ENCODE results near the gene AMPD3.

AMPD3 gene

GRCh38 chr11:10518891-10519290 lies 63.8 kb downstream of the AMPD3 start:
- TF ChIP-seq CEBPB (IDR thresholded peaks at IDR 0.05) (no peak), RAD21 (IDR thresholded peaks at IDR 0.05; ENCODE audit: low read depth) (no peak), FOXM1 (IDR thresholded peaks at IDR 0.05; ENCODE audit: borderline replicate concordance, low read depth) (no peak), EGR1 (IDR thresholded peaks at IDR 0.05) (no peak), EP300 (IDR thresholded peaks at IDR 0.05; ENCODE audit: borderline replicate concordance) (no peak), USF1 (IDR thresholded peaks at IDR 0.05) (no peak), MAX (IDR thresholded peaks at IDR 0.05) (no peak), REST (IDR thresholded peaks at IDR 0.05; ENCODE audit: low read depth) (no peak), CREB1 (IDR thresholded peaks at IDR 0.05; ENCODE audit: low read depth) (no peak), YY1 (IDR thresholded peaks at IDR 0.05; ENCODE audit: low read depth) (no peak), TAF1 (IDR thresholded peaks at IDR 0.05; ENCODE audit: low read depth) (no peak)

- TF ChIP-seq ZBTB7A (IDR thresholded peaks at IDR 0.05; ENCODE audit: low read depth) (no peak), CEBPB (IDR thresholded peaks at IDR 0.05) (no peak), FOXM1 (IDR thresholded peaks at IDR 0.05; ENCODE audit: borderline replicate concordance, low read depth) (no peak), TCF12 (IDR thresholded peaks at IDR 0.05; ENCODE audit: low read depth) (no peak), MAX (IDR thresholded peaks at IDR 0.05) (no peak), RAD21 (IDR thresholded peaks at IDR 0.05; ENCODE audit: low read depth) (no peak), NFIC (IDR thresholded peaks at IDR 0.05) (no peak), REST (IDR thresholded peaks at IDR 0.05; ENCODE audit: low read depth) (no peak), USF1 (IDR thresholded peaks at IDR 0.05) (no peak), EP300 (IDR thresholded peaks at IDR 0.05; ENCODE audit: borderline replicate concordance) (no peak), CREB1 (IDR thresholded peaks at IDR 0.05; ENCODE audit: low read depth) (no peak), TAF1 (IDR thresholded peaks at IDR 0.05; ENCODE audit: low read depth) (no peak), TEAD4 (IDR thresholded peaks at IDR 0.05) (no peak), YY1 (IDR thresholded peaks at IDR 0.05; ENCODE audit: low read depth) (no peak), EGR1 (IDR thresholded peaks at IDR 0.05) (no peak)
Measured at GRCh38 chr11:10519630-10520029, 64.6 kb downstream of the AMPD3 start.

GRCh38 chr11:10520562-10520961 lies 65.5 kb downstream of the AMPD3 start:
- no peak for TF ChIP-seq ZBTB7A (IDR thresholded peaks at IDR 0.05; ENCODE audit: low read depth)
- TF ChIP-seq REST (IDR thresholded peaks at IDR 0.05; ENCODE audit: low read depth), result no peak
- no peak for TF ChIP-seq TCF12 (IDR thresholded peaks at IDR 0.05; ENCODE audit: low read depth)
- no peak for TF ChIP-seq EP300 (IDR thresholded peaks at IDR 0.05; ENCODE audit: borderline replicate concordance)
- TF ChIP-seq EGR1 (IDR thresholded peaks at IDR 0.05), result no peak
- TF ChIP-seq TEAD4 (IDR thresholded peaks at IDR 0.05), result no peak
- no peak for TF ChIP-seq TAF1 (IDR thresholded peaks at IDR 0.05; ENCODE audit: low read depth)
- TF ChIP-seq NFIC (IDR thresholded peaks at IDR 0.05), result no peak
- TF ChIP-seq FOXM1 (IDR thresholded peaks at IDR 0.05; ENCODE audit: borderline replicate concordance, low read depth), result no peak
- no peak for TF ChIP-seq CREB1 (IDR thresholded peaks at IDR 0.05; ENCODE audit: low read depth)

- TF ChIP-seq ZBTB7A (IDR thresholded peaks at IDR 0.05; ENCODE audit: low read depth) (no peak), EGR1 (IDR thresholded peaks at IDR 0.05) (no peak), TCF12 (IDR thresholded peaks at IDR 0.05; ENCODE audit: low read depth) (no peak), CEBPB (IDR thresholded peaks at IDR 0.05) (no peak), YY1 (IDR thresholded peaks at IDR 0.05; ENCODE audit: low read depth) (no peak), RAD21 (IDR thresholded peaks at IDR 0.05; ENCODE audit: low read depth) (no peak), EP300 (IDR thresholded peaks at IDR 0.05; ENCODE audit: borderline replicate concordance) (no peak), FOXM1 (IDR thresholded peaks at IDR 0.05; ENCODE audit: borderline replicate concordance, low read depth) (no peak), TAF1 (IDR thresholded peaks at IDR 0.05; ENCODE audit: low read depth) (no peak), MAX (IDR thresholded peaks at IDR 0.05) (no peak), TEAD4 (IDR thresholded peaks at IDR 0.05) (no peak), NFIC (IDR thresholded peaks at IDR 0.05) (no peak), USF1 (IDR thresholded peaks at IDR 0.05) (no peak), REST (IDR thresholded peaks at IDR 0.05; ENCODE audit: low read depth) (no peak), CREB1 (IDR thresholded peaks at IDR 0.05; ENCODE audit: low read depth) (no peak)
Measured at GRCh38 chr11:10522276-10522675, 67.2 kb downstream of the AMPD3 start.
